HG03095 (cell line): ENCODE results near the gene XRRA1.
"Not testable (repeated sequence)": the region's sequence is repeated elsewhere in the genome, so short reads cannot be mapped to it uniquely, and the experiment has no call there.

Source experiments
- ATAC-seq: cut with Tn5 transposase; IDR thresholded peaks from one replicate; pipeline ENCODE4 v1.9.1; 2021; ENCODE audit warnings: moderate library complexity; ENCODE audit not compliant: unreplicated experiment

Gene XRRA1

GRCh38 chr11:74839446-74839845 is 109.4 kb downstream of the XRRA1 start:
- no peak for ATAC-seq

GRCh38 chr11:74838188-74838587 is 110.7 kb downstream of the XRRA1 start:
- no peak for ATAC-seq

- no peak for ATAC-seq
Observed at GRCh38 chr11:74837191-74837590, 111.7 kb downstream of the XRRA1 start.

- ATAC-seq: no peak
Observed at GRCh38 chr11:74826901-74827300, 122.0 kb downstream of the XRRA1 start.

GRCh38 chr11:74825596-74825995 is 123.3 kb downstream of the XRRA1 start:
- ATAC-seq: not testable (repeated sequence)

GRCh38 chr11:74824285-74824982 is 124.5 kb downstream of the XRRA1 start:
- no peak for ATAC-seq

GRCh38 chr11:74822170-74822569 is 126.7 kb downstream of the XRRA1 start:
- ATAC-seq: no peak

- no peak for ATAC-seq
Observed at GRCh38 chr11:74820763-74821162, 128.1 kb downstream of the XRRA1 start.

- ATAC-seq: no peak
Observed at GRCh38 chr11:74819400-74819799, 129.5 kb downstream of the XRRA1 start.

GRCh38 chr11:74818283-74818946 is 130.5 kb downstream of the XRRA1 start:
- no peak for ATAC-seq

GRCh38 chr11:74816664-74817063 is 132.2 kb downstream of the XRRA1 start:
- no peak for ATAC-seq

- ATAC-seq: no peak
Observed at GRCh38 chr11:74815966-74816365, 132.9 kb downstream of the XRRA1 start.

GRCh38 chr11:74809801-74810200 is 139.1 kb downstream of the XRRA1 start:
- no peak for ATAC-seq

- ATAC-seq: no peak
Observed at GRCh38 chr11:74806267-74806666, 142.6 kb downstream of the XRRA1 start.

GRCh38 chr11:74791333-74792100 is 157.4 kb downstream of the XRRA1 start:
- ATAC-seq: no peak
